IPS-20b (cell line): ENCODE measurements around the gene EXD2.

Experiments
- H3K27ac ChIP-seq: one replicate; pipeline ENCODE4 v1.5.1; 2013; ENCODE audit warnings: low read length
- H3K27me3 ChIP-seq: 2 replicates; pipeline ENCODE4 v1.6.1; 2013; ENCODE audit warnings: mild to moderate bottlenecking, low read length, inconsistent platforms; ENCODE audit not compliant: insufficient read depth
- H3K36me3 ChIP-seq: 2 replicates; pipeline ENCODE4 v1.6.1; 2013; ENCODE audit warnings: low read depth, mild to moderate bottlenecking, inconsistent platforms, low read length, moderate library complexity; ENCODE audit not compliant: insufficient read depth
- H3K4me1 ChIP-seq: 2 replicates; pipeline ENCODE4 v1.6.1; 2013; ENCODE audit warnings: mild to moderate bottlenecking, control low read depth, inconsistent platforms, low read length, moderate library complexity; ENCODE audit not compliant: insufficient read depth
- H3K4me3 ChIP-seq: 2 replicates; pipeline ENCODE4 v1.5.1; 2013; ENCODE audit warnings: mild to moderate bottlenecking, low read length, inconsistent platforms
- H3K9ac ChIP-seq: 2 replicates; pipeline ENCODE4 v1.6.1; 2013; ENCODE audit warnings: low read depth, mild to moderate bottlenecking, inconsistent platforms, low read length, moderate library complexity
- H3K9me3 ChIP-seq: 2 replicates; pipeline ENCODE4 v1.6.1; 2013; ENCODE audit warnings: mild to moderate bottlenecking, low read depth, low read length, inconsistent platforms; ENCODE audit not compliant: insufficient read depth

The EXD2 gene

DNA sequence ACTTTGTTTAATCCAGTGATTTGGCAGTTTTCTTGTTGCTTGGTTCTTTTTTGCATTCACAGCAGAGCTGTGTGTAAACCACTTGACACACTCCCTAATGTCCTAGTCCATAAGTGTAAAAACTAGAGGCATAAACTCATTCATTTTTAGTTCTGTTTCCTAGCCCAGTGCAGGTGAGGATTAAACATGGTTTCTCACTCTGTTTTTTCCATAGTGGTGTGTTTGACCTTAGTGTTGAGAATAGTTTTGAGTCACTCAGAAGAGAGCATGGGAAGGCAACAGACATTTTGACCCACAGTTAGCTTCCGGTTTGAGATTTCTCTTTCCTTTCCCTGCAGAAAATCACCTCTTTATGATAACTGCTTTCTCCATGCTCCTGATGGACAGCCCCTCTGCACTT lies 44.4 kb downstream of the EXD2 start:
- peaks cover 57% of the 10 kb centered on the region for H3K36me3 ChIP-seq
- H3K4me3 ChIP-seq, result no peak overlapping the region
- no peak overlapping the region for H3K9ac ChIP-seq
- no peaks in the 10 kb centered on the region for H3K9me3 ChIP-seq
- H3K4me1 ChIP-seq, result peaks cover 4% of the 10 kb centered on the region; the same call in 1 of the 2 replicates
- no peak overlapping the region for H3K27ac ChIP-seq
- no peaks in the 10 kb centered on the region for H3K27me3 ChIP-seq

DNA sequence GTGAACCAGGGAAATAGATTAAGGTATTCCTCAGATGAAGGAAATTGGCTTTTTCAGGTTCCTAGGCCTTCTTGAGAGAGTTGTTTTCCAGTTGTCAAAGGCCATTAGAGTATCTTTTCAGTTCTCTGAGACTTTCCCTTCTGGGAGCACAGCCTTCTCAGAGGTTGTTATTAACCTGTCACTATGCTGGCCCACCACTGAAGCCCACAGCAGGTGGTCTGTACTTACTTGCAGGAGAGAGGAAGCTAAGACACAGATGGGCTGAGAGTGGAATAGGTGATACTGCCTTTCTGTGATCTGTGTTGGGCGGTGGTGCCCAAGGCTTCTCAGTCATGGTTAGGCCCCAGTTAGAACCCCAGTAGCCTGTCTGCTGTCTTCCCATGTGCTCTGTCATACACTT lies 45.8 kb downstream of the EXD2 start:
- no peak overlapping the region for H3K9ac ChIP-seq
- no peak overlapping the region for H3K27ac ChIP-seq
- no peaks in the 10 kb centered on the region for H3K27me3 ChIP-seq
- H3K9me3 ChIP-seq, result no peaks in the 10 kb centered on the region
- peaks cover 4% of the 10 kb centered on the region; the same call in 1 of the 2 replicates for H3K4me1 ChIP-seq
- peaks cover 55% of the 10 kb centered on the region for H3K36me3 ChIP-seq
- H3K4me3 ChIP-seq, result no peak overlapping the region

DNA sequence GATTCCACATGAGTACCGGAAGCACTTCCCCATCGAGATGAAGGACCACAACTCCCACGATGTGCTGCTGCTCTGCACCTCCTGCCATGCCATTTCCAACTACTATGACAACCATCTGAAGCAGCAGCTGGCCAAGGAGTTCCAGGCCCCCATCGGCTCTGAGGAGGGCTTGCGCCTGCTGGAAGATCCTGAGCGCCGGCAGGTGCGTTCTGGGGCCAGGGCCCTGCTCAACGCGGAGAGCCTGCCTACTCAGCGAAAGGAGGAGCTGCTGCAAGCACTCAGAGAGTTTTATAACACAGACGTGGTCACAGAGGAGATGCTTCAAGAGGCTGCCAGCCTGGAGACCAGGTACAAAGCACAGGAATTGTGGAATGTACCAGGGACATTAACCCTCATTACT lies 46.3 kb downstream of the EXD2 start:
- Histone ChIP-seq H3K9ac (no peak overlapping the region), H3K27me3 (no peaks in the 10 kb centered on the region), H3K27ac (no peak overlapping the region), H3K4me1 (peaks cover 4% of the 10 kb centered on the region; the same call in 1 of the 2 replicates), H3K4me3 (no peak overlapping the region), H3K9me3 (no peaks in the 10 kb centered on the region), H3K36me3 (peaks cover 51% of the 10 kb centered on the region)

DNA sequence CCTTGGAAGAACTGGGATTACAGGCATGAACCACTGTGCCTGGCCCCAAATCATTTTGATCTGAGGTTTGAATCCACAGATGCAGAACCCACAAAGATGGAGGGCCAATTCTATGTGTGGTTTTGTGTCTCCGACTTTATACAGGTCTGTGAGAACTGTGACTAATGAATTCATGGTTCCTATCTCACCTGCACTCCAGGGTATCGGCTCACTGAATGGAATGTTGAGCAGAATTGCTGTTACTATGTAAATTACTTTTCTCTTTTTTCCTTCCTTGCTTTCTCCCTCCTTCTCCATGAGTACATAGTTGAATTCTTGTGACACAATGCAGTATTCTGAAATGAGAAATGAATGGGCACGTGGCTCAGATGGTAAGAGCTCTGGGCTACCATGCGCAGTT lies 47.6 kb downstream of the EXD2 start:
- Histone ChIP-seq H3K27ac (no peak overlapping the region), H3K27me3 (no peaks in the 10 kb centered on the region), H3K36me3 (peaks cover 48% of the 10 kb centered on the region), H3K4me3 (no peak overlapping the region), H3K4me1 (peaks cover 4% of the 10 kb centered on the region; the same call in 1 of the 2 replicates), H3K9me3 (no peaks in the 10 kb centered on the region), H3K9ac (no peak overlapping the region)

DNA sequence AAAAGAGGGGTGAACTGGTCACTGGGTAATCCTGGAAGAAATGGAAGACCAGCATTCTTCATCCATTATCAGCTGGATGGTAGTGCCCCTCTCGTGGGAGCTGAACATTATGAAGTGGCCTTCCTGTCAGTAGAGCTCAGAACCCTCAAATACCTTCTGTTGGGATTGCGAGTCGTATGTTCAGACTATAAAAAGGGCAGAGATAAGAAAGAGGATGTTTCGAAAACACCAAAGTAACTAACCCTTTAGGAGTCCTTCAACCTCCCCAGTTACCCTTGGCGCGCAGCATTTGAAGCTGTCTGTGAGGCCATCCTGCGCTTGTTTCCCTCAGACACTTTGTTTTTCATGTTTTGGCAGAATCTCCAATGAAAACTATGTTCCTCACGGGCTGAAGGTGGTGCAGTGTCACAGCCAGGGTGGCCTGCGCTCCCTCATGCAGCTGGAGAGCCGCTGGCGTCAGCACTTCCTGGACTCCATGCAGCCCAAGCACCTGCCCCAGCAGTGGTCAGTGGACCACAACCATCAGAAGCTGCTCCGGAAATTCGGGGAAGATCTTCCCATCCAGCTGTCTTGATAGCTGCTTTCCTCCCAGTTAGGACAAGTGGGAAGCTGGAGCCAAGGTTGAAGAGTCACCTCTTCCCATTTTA lies 49.4 kb downstream of the EXD2 start:
- H3K4me1 ChIP-seq, result peaks cover 4% of the 10 kb centered on the region; the same call in 1 of the 2 replicates
- H3K36me3 ChIP-seq, result peaks cover 36% of the 10 kb centered on the region
- no peak overlapping the region for H3K4me3 ChIP-seq
- H3K27ac ChIP-seq, result no peak overlapping the region
- no peaks in the 10 kb centered on the region for H3K27me3 ChIP-seq
- H3K9me3 ChIP-seq, result no peaks in the 10 kb centered on the region
- H3K9ac ChIP-seq, result no peak overlapping the region

DNA sequence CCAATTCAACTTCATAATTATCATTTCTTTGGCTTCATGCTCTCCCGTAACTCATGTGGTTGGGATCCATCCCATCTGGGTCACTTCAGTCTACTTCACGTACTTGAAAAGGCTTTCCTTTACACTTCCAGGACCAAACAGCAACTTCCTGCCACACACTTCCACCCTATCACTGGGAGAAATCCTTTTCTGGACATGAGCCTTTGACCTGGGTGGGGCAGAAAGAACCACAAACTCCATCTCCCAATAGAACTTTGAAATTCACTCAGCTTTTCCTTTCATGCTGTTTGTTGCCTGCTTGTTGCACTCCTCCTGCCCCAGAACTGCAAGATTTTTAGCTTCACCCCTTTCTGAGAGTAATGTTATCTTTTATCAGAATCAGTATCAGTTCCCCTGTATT lies 50.3 kb downstream of the EXD2 start:
- Histone ChIP-seq H3K27ac (no peak overlapping the region), H3K27me3 (no peaks in the 10 kb centered on the region), H3K4me1 (peaks cover 4% of the 10 kb centered on the region; the same call in 1 of the 2 replicates), H3K36me3 (peaks cover 27% of the 10 kb centered on the region), H3K9me3 (no peaks in the 10 kb centered on the region), H3K9ac (no peak overlapping the region), H3K4me3 (no peak overlapping the region)

DNA sequence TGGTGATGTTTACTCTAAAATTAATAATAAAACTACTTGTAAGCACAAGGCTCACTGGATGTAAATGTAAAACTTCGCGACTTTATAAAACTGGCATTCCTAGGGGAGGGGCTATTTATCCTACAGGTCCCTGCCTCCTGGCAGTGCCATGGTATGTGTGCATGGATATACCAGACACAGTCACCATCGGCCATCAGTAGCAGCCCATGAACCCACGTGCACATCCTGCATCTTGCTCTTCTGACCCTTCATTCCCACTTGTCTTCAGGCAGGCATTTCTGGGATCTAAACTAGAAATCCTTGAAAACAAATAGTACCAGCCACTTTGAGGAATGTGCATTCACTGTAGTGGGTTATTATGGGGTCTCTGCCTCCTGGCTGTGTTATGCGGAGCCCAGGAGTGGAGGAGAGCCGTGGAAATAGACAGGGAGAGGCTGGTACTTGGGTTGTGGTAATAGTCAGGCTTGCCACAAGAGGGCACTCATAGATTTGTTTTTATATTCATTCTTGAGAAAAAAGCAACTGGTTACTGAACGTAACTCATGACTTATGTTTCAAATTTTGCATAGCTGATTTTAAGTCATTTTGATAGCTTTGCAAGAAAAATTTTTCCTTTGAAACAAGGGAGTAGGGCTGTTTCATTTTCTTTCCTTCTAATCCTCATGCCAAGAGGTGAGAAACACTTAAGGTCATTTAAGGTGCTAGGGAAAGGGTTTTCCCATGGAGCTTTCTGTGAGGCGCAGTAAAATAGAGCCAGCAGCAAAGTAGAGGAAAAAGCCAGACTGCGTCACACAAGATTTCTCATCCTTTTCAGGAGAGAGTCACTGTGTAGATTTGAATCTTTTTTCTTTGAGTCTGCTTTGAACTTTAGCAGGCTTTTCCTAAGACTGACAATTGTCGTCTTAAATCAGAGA lies 51.3 kb downstream of the EXD2 start:
- Histone ChIP-seq H3K4me3 (no peak overlapping the region), H3K27ac (no peak overlapping the region), H3K4me1 (peaks cover 4% of the 10 kb centered on the region; the same call in 1 of the 2 replicates), H3K9me3 (no peaks in the 10 kb centered on the region), H3K27me3 (no peaks in the 10 kb centered on the region), H3K36me3 (peaks cover 17% of the 10 kb centered on the region), H3K9ac (no peak overlapping the region)

DNA sequence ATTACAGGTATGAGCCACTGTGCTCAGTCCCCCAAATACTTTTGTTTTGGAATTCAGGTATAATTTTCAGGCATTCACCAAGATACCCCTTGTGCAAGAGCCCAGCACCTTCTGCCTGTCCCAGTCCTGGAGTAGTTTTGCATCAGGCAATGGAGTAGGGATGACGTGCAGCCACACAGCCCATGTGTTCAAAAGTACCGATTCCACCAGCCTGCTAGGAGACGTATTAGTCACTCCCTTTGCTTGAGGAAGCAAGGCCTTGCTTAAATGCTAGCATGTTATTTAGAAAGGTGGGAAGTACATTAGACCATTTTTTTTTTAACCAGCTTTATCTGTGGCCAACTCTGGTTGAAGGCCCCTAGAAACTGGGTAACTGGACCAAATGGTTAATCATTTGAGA lies 53.6 kb downstream of the EXD2 start:
- Histone ChIP-seq H3K27me3 (no peaks in the 10 kb centered on the region), H3K9me3 (no peaks in the 10 kb centered on the region), H3K4me3 (no peak overlapping the region), H3K4me1 (no peaks in the 10 kb centered on the region), H3K9ac (no peak overlapping the region), H3K27ac (no peak overlapping the region), H3K36me3 (peaks cover 8% of the 10 kb centered on the region)

DNA sequence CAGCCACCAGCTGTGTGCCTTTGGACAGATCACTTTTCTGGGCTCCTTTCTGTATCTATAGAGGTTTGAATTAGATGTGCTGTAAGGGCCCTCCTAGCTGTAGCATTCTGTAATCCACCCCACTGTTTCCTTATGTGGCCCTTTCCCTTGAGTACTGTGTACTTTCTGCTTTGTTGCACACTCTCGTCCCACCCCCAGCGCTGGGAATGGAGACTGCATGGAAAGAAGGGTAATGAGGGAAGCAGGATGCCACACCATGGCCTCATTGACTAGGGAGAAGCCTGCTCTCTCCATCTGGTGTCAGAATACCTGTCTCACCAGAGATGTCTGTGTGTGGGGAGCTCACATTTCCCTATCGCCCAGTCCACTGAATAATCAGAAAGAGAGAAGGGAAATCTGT lies 55.0 kb downstream of the EXD2 start:
- Histone ChIP-seq H3K4me1 (no peaks in the 10 kb centered on the region), H3K27me3 (no peaks in the 10 kb centered on the region), H3K27ac (no peak overlapping the region), H3K4me3 (no peak overlapping the region), H3K36me3 (peaks cover 2% of the 10 kb centered on the region; the same call in 1 of the 2 replicates), H3K9me3 (no peaks in the 10 kb centered on the region), H3K9ac (no peak overlapping the region)

DNA sequence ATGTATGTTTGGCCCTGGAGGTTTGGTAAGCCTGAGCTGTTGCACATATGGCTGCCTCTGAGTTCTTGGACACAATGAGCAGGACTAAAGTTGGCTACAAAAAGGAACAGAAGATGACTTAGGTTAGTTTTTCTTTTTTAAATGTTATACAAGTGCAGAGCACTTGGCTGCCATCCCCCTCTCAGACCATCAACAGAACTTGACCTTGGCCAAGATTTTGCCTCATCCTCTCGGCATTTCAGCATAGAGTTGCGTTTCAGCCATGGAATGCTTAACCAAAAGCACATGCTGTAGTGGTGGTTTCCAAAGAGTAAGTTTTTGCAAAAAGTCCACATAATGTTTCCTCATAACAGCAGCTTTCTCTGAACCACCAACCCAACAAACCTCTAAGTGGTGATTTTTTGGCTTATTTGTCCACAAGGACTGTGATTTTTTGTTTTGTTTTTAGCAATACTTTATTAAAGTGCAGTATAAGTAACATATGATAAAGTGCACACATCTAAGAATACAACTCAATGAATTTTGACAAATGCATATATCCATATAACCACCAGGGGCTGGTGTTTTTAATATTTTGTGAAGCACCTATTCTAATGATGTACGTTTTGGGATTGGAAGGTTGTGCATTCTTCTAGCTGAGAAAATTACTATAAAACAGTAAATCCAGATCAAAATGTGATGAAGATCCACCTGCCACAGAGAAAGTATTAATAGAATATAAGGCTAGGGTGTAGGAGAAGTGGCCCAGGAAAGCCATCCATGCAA lies 56.6 kb downstream of the EXD2 start:
- no peaks in the 10 kb centered on the region for H3K4me1 ChIP-seq
- no peaks in the 10 kb centered on the region for H3K36me3 ChIP-seq
- no peak overlapping the region for H3K27ac ChIP-seq
- no peaks in the 10 kb centered on the region for H3K27me3 ChIP-seq
- H3K9ac ChIP-seq, result no peak overlapping the region
- no peaks in the 10 kb centered on the region for H3K9me3 ChIP-seq
- H3K4me3 ChIP-seq, result no peak overlapping the region

DNA sequence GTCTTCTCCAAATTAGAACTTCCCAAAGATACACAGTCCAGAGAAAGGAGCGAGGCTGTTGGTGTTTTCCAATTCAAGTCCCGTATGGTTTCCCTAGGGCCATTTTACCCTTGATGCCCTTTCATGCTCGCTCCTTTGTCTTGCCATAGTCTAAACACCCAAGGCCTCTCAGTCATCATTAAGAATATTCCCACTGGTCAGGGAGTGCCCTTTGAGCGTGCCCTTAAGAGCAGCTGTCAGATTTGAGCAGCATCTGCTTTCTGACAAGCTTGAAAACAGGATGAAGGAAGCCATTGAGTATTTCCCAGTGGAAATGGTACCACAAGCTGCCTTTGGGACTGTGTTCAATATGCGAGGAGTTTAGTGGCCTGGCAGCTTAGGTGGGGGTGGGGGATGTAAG lies 58.3 kb downstream of the EXD2 start:
- H3K4me3 ChIP-seq, result no peak overlapping the region
- H3K4me1 ChIP-seq, result no peaks in the 10 kb centered on the region
- no peaks in the 10 kb centered on the region for H3K9me3 ChIP-seq
- no peak overlapping the region for H3K9ac ChIP-seq
- H3K36me3 ChIP-seq, result no peaks in the 10 kb centered on the region
- H3K27me3 ChIP-seq, result no peaks in the 10 kb centered on the region
- no peak overlapping the region for H3K27ac ChIP-seq
